Activated CD4-positive, alpha-beta T cell treated with anti-CD3 and anti-CD28 coated beads, Interleukin-2, Interleukin-4, amounts not matched to agents 100 ng/mL and 50 ng/mL, durations not matched to agents 16 hours and 8 hours (primary cell): ENCODE results near the gene SLC24A4.

Experiments used
- DNase-seq: peaks from one replicate; pipeline ENCODE4 v3.0.0-alpha.2; 2020; ENCODE audit warnings: low spot score

SLC24A4 gene, protein sequence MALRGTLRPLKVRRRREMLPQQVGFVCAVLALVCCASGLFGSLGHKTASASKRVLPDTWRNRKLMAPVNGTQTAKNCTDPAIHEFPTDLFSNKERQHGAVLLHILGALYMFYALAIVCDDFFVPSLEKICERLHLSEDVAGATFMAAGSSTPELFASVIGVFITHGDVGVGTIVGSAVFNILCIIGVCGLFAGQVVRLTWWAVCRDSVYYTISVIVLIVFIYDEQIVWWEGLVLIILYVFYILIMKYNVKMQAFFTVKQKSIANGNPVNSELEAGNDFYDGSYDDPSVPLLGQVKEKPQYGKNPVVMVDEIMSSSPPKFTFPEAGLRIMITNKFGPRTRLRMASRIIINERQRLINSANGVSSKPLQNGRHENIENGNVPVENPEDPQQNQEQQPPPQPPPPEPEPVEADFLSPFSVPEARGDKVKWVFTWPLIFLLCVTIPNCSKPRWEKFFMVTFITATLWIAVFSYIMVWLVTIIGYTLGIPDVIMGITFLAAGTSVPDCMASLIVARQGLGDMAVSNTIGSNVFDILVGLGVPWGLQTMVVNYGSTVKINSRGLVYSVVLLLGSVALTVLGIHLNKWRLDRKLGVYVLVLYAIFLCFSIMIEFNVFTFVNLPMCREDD

DNA sequence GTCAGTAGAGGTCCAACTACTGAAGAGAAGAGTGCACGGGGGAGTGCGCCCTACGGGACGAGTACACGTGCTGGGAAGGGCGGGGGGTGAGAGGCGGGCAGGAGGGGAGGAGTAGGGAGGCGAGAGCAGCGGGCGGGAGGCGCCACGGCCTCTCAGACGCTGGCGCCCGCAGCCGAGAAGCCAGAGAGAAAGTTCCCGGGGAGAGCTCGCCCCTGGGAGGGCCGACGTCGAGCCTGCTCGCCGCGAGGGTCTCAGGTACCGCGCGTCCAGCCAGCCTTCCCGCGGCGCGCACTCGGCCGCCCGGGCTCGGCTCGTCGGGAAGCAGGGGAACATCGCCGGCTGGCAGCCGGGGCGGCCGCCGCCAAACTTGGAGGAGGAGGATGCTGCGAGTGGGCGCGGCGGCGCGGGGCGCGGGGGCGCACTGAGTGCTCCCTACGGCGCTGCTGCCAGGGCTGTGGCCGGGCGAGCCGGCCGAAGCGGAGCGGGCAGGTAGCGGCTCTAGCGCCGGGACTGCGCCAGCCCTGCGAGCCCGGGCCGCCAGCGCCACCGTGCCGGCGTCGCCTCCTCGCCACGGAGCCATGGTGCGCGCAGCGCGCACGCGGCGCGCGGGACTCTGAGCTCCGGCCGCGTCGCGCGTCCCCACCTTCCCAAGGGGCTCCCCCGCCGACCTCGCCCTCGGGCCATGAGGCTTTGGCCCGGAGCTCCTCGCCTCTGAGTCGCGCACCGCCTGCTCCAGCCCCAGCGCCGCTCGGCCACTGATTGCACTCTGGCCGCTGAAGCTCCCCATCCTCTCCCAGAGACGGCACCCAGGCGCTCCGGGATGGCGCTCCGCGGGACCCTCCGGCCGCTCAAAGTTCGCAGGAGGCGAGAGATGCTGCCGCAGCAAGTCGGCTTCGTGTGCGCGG is at the start of gene SLC24A4:
SLC24A4 (plus strand) TSS at position 155 of the 905 bp plus-strand sequence; CDS start at position 821, 666 bp downstream.
- DNase-seq: no peak

GRCh38 chr14:92273166-92273565 is 49.8 kb upstream of the SLC24A4 start:
- no peak for DNase-seq

- DNase-seq: no peak
Observed at GRCh38 chr14:92274055-92274454, 48.9 kb upstream of the SLC24A4 start.

DNA sequence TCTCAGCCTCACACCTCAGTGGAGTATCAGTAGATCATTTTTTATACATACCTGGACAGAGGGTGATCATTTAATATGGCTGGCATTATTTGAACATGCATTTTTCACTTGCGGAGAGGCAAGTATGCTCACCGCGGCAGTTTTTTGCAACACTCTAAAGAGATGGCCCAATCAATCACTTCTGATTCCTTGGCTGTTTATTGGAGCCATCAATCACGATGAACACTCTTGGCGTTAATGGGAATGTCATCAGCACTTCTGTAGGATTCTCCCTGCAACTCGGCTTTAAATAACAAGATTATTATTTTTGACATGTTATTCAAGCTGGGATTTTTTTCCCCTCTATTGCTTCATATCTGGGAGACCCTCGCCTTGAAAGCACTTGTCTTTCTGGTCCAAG is 46.9 kb upstream of the SLC24A4 start:
- no peak for DNase-seq

GRCh38 chr14:92277031-92277430 is 45.9 kb upstream of the SLC24A4 start:
- DNase-seq: no peak

- peak; percentile 35 for DNase-seq
Observed at GRCh38 chr14:92280554-92281262, 42.3 kb upstream of the SLC24A4 start.

DNA sequence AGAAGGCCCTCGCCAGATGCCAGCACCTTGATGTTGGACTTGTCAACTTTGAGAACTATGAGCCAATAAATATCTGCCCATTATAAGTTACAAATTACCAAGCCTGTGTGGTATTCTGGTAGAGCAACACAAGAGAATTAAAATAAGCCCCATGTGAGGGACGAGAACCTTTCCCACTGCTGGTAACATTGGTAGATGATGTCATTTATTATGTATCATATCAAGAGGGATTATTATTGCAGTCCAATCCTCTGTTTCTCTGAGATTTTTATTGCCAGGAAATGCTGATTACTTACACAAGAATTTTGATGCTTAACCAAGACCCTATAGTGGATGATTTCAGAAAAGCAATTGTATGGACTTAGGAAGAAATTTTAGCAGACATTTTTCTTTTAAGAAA is 40.3 kb upstream of the SLC24A4 start:
- no peak for DNase-seq

- no peak for DNase-seq
Observed at GRCh38 chr14:92285311-92285710, 37.7 kb upstream of the SLC24A4 start.

- DNase-seq: no peak
Observed at GRCh38 chr14:92287987-92288386, 35.0 kb upstream of the SLC24A4 start.

GRCh38 chr14:92288994-92289660 is 33.8 kb upstream of the SLC24A4 start:
- no peak for DNase-seq

DNA sequence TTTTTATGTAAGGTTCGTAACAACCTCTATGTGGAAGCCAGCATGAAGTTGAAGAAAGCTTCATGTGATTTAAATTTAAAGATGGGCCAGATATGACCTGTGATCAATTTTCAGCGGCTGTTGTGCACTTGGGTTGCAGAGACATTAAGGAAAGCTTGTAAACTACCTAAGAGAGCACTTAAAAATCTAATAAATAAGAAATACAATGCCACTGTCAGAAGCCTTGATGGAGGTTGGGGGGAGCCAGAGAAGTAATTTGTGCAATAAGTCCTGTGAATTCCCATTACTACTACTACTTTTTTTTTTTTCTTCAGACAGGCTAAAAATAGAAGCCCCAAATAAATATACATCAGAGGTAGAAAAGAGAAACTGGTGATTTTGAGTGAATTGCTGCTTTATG is 30.3 kb upstream of the SLC24A4 start:
- no peak for DNase-seq

GRCh38 chr14:92294506-92294905 is 28.5 kb upstream of the SLC24A4 start:
- DNase-seq: no peak

- no peak for DNase-seq
Observed at GRCh38 chr14:92297818-92298595, 25.0 kb upstream of the SLC24A4 start.

DNA sequence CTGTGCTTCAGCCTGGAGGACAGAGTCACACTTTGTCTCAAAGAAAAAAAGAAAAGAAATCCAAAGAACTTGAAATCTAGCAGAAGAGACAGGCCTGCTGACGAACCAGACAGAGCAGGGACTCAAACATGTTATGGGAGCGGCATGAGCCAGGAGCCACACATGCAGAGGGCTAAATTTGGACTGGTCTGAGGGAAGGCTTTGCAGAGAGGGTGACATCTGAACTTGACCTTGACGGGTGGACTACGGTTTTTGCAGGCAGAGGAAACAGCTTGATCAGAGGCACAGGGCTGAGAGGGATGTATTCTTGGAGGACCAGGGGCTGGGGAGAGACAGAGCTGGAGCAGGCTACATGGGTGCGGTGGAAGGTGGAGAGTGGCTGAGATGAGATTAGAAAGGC is 20.5 kb upstream of the SLC24A4 start:
- no peak for DNase-seq

- DNase-seq: no peak
Observed at GRCh38 chr14:92308716-92309115, 14.2 kb upstream of the SLC24A4 start.

DNA sequence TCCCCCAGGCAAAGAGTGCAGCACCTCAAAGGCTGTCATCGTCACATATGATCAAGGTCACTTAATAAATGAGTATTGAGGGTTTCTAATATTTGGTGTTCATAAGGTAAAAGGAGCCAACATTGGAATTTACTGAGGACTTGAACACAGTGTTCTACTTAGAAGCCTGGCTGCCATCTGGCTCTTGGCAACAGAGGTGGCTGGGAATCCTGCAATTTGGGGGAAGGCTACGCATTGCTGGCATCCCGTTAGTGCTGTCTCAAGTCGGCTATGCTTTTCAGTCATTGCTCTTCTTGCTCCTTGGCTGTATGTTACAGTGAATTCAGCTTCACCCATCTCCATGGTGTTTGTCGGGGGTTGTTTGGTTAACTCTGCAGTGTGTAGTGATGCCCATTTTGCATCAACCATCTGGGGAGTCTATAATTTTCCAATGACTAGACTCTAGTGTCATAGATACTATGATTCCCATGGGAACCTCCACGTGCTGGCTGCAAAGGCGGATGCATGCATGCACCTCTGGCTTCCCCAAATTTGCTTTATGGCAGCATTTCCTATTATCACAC is 12.9 kb upstream of the SLC24A4 start:
- DNase-seq: no peak

- DNase-seq: no peak
Observed at GRCh38 chr14:92310776-92311375, 12.1 kb upstream of the SLC24A4 start.

GRCh38 chr14:92314182-92314581 is 8.8 kb upstream of the SLC24A4 start:
- no peak for DNase-seq

- no peak for DNase-seq
Observed at GRCh38 chr14:92315050-92315805, 7.7 kb upstream of the SLC24A4 start.
